SK-MEL-5 (cell line): ENCODE results near the gene KCNA10. TPM values are rescaled to one million over a fixed set of nuclear protein-coding genes. Genes with fewer than 3 reads are reported as not detected.
A peak's percentile ranks its signal among the peaks of the same experiment; 100 is the strongest.

Source experiments
- DNase-seq: peaks from one replicate; pipeline ENCODE4 v3.0.0-alpha.2; 2016; ENCODE audit warnings: low read depth, low spot score
- in situ Hi-C: cut with HindIII; loops from 2 replicates; pipeline ENCODE4 v1.10.0; 2016; ENCODE audit warnings: low sequenced_read_pairs, high pct_unique_total_duplicates, low pct_unique_long_range_greater_than_20kb
- total RNA-seq: library from RNA; depleted of rRNA; stranded (reverse); fragments of >200 nt; shearing (Covaris generic); gene quantifications from 2 replicates; pipeline ENCODE4 v1.2.3, GENCODE V29; 2014; rRNA removed

The KCNA10 gene
- total RNA-seq, 1 experiment from 2014 or later: not detected

GRCh38 chr1:110475362-110476027, 43.5 kb downstream of the KCNA10 start:
- DNase-seq: peak; percentile 41
- in situ Hi-C loops: no loop called here

GRCh38 chr1:110474444-110474843, 44.5 kb downstream of the KCNA10 start:
- no peak for DNase-seq
- in situ Hi-C loops: no loop called here

GRCh38 chr1:110472546-110472945, 46.4 kb downstream of the KCNA10 start:
- no peak for DNase-seq
- in situ Hi-C loops: no loop called here

DNA sequence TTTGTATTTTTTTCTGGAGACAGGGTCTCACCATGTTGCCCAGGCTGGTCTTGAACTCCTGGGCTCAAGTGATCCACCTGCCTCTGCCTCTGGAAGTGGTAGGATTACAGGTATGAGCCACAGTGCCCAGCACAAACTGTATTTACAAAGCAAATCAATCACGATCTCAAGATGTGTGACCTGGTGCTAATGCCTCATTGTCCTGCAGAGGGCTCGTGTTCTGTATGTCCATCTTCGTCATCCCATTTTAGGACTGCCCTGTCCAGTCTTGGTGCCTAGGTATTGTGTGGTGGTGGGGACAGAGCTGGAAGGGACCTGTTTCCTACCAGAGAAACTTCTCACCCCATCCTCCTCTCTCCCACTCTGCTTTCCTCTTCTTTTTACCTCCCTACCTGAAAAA, 47.8 kb downstream of the KCNA10 start:
- peak; percentile 11 for DNase-seq
- in situ Hi-C loops: no loop called here

Other genes with a start within 250 kb of the KCNA10 start
- gene RBM15, start 179.8 kb downstream of the KCNA10 start, total RNA-seq: 21.8 and 24.1 TPM in 2 replicates
- 93.4 and 93.8 TPM in 2 replicates for gene SLC16A4, start 128.1 kb downstream of the KCNA10 start, total RNA-seq
- 206 and 246 TPM in 2 replicates for gene LAMTOR5, start 111.5 kb downstream of the KCNA10 start, total RNA-seq
- not detected in 2 replicates for gene PROK1, start 68.0 kb downstream of the KCNA10 start, total RNA-seq
- gene KCNA2, start 87.2 kb upstream of the KCNA10 start, total RNA-seq: under 0.01 and 0.24 TPM in 2 replicates
- not detected in 2 replicates for gene KCNA3, start 155.8 kb upstream of the KCNA10 start, total RNA-seq